GM18502 (cell line): ENCODE data around the gene SMIM10L2A.
"Not testable (repeated sequence)": the region's sequence is repeated elsewhere in the genome, so short reads cannot be mapped to it uniquely, and the experiment has no call there.

Experiments
- ATAC-seq: cut with Tn5 transposase; IDR thresholded peaks from one replicate; pipeline ENCODE4 v1.9.1; 2021; ENCODE audit warnings: mild to moderate bottlenecking; ENCODE audit not compliant: unreplicated experiment, poor library complexity

The SMIM10L2A gene

DNA sequence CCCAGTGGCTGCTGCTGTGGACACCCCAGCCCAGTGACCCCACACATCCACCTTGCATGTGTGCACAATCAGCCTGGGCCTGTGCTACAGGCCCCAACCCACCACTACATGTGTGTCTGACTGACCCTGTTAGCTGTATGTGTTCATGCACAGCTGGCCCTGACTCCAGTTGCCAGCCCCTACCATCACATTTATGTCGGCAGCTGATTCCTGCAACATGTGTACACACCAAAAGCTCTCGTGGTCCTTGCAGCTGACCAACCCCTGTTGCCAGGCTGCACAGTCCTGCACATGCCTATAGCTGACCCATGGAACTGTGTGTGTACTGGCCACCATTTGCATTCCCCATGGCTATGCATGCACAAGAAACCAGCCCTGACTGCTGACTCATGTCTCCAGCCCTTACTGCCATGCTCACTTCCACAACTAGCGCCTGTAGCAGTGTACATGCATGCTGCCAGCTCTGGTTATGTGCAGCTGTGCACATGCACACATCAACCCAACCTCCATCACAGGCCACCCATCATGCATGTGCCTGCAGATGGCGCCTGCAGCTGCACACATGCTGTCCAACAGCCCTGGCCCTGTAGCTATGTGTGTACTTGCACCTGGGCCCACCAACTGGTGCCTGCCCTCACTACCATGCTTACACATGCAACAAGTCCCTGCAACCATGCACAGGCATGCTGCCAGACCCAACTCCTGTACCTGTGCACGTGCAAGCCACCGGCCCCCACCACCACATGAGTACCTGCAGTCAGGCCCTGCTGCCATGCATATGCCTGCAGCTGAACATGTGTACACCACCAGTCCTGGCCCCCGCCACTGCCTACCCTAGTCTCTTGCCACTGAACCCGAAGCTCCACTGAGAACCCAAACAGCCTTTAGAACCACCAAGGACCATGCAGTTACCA lies 28.1 kb downstream of the SMIM10L2A start:
- ATAC-seq, result no peak

DNA sequence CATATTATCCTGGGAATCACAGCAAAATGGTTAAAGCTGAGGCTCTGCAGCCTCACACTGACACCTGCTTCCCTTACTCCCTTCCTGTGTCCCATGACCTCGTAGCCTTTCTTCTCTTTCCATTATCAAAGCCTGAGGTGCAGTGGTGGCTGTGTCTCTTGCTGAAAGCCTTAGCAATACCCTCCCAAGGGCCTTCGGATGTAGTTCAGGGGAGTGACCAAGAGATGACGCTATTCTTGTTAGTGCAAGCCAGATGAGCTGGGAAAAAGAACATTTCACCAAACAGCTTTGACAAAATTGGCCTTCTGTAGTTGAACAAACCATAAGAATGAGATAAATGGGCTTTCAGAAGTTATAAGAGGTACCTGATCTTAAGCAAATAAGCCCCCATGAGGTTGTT lies 31.6 kb downstream of the SMIM10L2A start:
- ATAC-seq, result no peak

DNA sequence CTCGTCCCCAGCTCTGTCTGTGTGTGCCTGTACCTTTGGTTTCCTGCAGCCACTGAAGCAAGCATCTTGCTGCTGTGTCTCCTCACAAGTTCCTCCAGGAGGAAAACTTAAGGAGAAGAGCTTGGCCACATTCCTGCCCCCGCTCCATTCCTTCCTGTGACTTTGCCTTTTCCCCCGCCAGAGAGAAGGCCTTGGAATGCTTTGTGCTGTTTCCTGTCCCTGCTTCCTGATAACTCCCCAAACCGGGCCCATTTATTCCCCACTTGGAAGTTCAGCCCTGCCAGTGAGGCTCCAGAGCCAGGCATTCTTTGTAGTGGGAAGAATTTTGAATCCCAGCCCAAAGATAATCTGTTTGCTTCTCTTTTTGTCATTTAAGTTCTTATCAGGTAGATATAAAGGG lies 33.1 kb downstream of the SMIM10L2A start:
- no peak for ATAC-seq

DNA sequence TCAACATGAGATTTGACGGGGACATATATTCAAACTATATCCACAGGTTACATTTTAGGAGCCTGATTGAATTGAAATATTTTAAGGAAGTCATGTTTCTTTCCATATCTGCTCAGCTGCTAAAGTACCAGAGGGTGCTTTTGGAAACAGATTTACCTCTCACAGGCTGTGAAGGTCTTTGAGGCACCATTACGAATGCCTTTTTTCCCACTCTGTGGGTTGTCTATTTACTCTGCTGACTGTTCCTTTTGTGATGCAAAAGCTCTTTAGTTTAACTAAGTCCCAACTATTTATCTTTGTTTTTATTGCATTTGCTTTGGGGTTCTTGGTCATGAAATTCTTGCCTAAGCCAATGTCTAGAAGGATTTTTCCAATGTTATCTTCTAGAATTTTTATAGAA lies 40.0 kb downstream of the SMIM10L2A start:
- not testable (repeated sequence) for ATAC-seq

DNA sequence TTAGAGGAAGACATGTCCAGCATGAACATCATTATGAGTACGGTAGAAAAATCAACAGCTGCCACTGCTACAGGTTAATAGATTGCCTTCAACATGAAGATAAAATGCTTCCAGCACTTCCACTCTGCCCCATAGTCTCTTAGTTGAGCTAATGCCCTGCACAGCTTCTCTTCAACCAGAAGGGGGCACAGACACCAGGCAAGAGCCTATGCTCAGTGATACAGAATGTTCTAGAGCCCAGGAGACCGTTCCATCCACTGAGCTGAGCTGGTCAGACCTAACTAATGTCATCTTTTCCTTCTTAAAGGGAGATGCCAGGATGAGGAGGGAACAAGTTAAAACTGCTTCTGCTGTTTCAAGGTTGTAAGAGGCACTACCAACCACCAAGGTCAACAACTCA lies 42.2 kb downstream of the SMIM10L2A start:
- no peak for ATAC-seq

DNA sequence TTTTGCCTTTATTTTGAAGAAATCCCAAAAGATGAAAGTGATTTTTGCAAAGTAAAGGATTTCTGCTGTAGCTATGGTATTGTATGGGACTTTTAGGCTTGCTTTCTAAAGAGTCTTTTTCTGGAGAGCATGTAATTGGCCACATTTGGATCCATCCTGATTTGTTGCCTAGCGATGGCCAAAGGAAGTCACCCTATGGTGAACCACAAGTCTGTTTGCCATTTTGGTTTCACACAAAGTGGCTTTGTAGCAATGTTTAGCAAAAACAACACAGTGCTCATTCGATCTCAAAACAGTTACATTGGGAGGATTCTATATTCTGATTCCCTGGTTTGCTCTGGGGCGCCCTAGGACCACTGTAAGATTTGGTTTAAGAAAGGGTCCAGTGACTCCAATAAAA lies 54.6 kb downstream of the SMIM10L2A start:
- no peak for ATAC-seq

DNA sequence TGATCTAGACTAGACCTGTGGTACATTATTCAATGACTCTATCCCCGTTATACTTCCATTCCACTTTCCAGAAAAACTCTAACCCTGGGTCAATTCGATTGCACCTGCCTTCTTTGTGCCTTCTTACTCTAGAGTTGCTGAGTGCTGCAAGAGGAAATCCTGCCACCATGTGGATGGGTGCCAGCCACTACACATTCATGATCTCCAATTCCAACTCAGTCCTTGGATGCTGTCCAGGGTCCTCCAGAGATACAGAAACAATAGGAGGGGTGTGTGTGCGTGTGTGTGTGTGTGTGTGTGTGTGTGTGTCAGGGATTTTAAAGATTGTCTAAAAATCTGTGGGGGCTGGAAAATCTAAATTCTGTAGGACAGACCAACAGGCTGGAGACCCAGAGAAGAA lies 55.8 kb downstream of the SMIM10L2A start:
- no peak for ATAC-seq
